ENCODE data around the gene CDC25C. TPM values are rescaled to one million over a fixed set of nuclear protein-coding genes. Genes with fewer than 3 reads are reported as not detected.

CDC25C gene
- total RNA-seq (2014; rRNA removed; shearing (Covaris generic)): 15.4 and 17.2 TPM in 2 replicates

GRCh38 chr5:138331449-138332368 is at the start of gene CDC25C:
Gene CDC25C, minus strand, starts transcription at chr5:138331804. Its CDS starts 624 bp downstream, at chr5:138331180.

GRCh38 chr5:138352071-138352721 is 20.6 kb upstream of the CDC25C start, which contains the start of gene KDM3B:
Gene KDM3B, plus strand, starts transcription at chr5:138352685. Its CDS starts 111 bp downstream, at chr5:138352796.

GRCh38 chr5:138337685-138338410 is 6.2 kb upstream of the CDC25C start, which contains the start of gene FAM53C:
Gene FAM53C, plus strand, starts transcription at chr5:138338266. Its CDS starts 3,070 bp downstream, at chr5:138341336.

GRCh38 chr5:138274189-138274853 is 57.3 kb downstream of the CDC25C start, which contains the start of gene GFRA3:
Gene GFRA3, minus strand, starts transcription at chr5:138274621. Its CDS starts 197 bp downstream, at chr5:138274424.

Other genes starting within 250 kb of the CDC25C start
- not detected in 2 replicates for gene WNT8A, start 247.8 kb downstream of the CDC25C start, total RNA-seq (2014; rRNA removed; shearing (Covaris generic))
- not detected in 2 replicates for gene NME5, start 192.4 kb downstream of the CDC25C start, total RNA-seq (2014; rRNA removed; shearing (Covaris generic))
- 53.7 and 56.9 TPM in 2 replicates for gene BRD8, start 153.2 kb downstream of the CDC25C start, total RNA-seq (2014; rRNA removed; shearing (Covaris generic))
- gene KIF20A, start 152.7 kb downstream of the CDC25C start, total RNA-seq (2014; rRNA removed; shearing (Covaris generic)): 60.6 and 61.7 TPM in 2 replicates
- 23.9 and 28.7 TPM in 2 replicates for gene CDC23, start 118.5 kb downstream of the CDC25C start, total RNA-seq (2014; rRNA removed; shearing (Covaris generic))
- 0.08 TPM in 1 of 2 replicates, not detected in the other for gene GFRA3, start 57.2 kb downstream of the CDC25C start, total RNA-seq (2014; rRNA removed; shearing (Covaris generic))
- 37.4 and 39.6 TPM in 2 replicates for gene FAM53C, start 6.5 kb upstream of the CDC25C start, total RNA-seq (2014; rRNA removed; shearing (Covaris generic))
- gene KDM3B, start 20.9 kb upstream of the CDC25C start, total RNA-seq (2014; rRNA removed; shearing (Covaris generic)): 31.7 and 32.9 TPM in 2 replicates
- 16.9 and 18.6 TPM in 2 replicates for gene REEP2, start 107.3 kb upstream of the CDC25C start, total RNA-seq (2014; rRNA removed; shearing (Covaris generic))
- 10.7 and 16.8 TPM in 2 replicates for gene EGR1, start 133.7 kb upstream of the CDC25C start, total RNA-seq (2014; rRNA removed; shearing (Covaris generic))
- gene ETF1, start 211.4 kb upstream of the CDC25C start, total RNA-seq (2014; rRNA removed; shearing (Covaris generic)): 162 and 168 TPM in 2 replicates
- 529 and 553 TPM in 2 replicates for gene HSPA9, start 243.6 kb upstream of the CDC25C start, total RNA-seq (2014; rRNA removed; shearing (Covaris generic))